ENCODE measurements around the gene GBX2.

GBX2 gene

GRCh38 chr2:236166796-236167296 lies 1.3 kb downstream of the GBX2 start:
- DNase-seq = no peak

- DNase-seq = no peak
Measured at GRCh38 chr2:236165842-236166795, 2.1 kb downstream of the GBX2 start.

- DNase-seq = no peak
Measured at GRCh38 chr2:236164925-236165841, 3.0 kb downstream of the GBX2 start.

GRCh38 chr2:236164201-236164924 lies 3.8 kb downstream of the GBX2 start:
- DNase-seq = no peak

DNA sequence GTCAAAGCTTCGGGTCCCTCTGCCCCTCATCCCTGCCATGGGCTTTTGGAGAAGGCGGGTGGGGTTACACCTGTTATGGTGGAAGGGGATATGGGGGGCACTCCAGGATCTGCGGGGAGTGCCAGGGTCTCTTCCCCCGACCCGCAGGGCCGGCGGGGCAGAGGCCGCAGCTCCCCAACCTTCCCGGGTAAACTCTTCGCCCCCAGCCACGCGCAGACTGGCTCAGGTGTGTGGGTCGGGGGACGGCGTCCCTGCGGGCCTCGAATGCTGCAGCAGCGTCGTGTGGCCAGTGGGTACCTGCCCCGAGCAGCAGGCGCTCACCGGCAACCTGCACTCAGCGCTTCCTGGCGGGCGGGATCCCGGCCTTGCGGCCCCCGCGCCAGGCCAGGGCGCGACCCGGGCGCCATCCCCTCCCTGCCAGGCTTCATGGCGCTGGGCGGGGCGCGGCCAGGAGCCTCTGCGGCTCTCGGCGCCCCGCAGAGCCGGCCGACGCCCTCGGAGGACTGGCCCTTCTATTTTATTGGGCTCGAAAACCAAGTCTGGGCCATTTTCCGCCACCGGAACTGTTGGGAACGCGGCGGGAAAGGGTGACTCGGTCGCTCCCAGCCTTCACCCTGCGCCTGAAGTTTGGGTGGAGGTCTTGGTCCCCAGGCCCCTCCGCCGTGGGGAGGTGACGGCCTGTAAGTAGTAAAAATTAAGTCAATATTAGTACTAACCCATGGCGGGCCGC lies 4.5 kb downstream of the GBX2 start:
- no peak for DNase-seq

- no peak for DNase-seq
Measured at GRCh38 chr2:236162882-236163470, 5.2 kb downstream of the GBX2 start.

GRCh38 chr2:236162031-236162845 lies 5.9 kb downstream of the GBX2 start:
- DNase-seq = no peak

DNA sequence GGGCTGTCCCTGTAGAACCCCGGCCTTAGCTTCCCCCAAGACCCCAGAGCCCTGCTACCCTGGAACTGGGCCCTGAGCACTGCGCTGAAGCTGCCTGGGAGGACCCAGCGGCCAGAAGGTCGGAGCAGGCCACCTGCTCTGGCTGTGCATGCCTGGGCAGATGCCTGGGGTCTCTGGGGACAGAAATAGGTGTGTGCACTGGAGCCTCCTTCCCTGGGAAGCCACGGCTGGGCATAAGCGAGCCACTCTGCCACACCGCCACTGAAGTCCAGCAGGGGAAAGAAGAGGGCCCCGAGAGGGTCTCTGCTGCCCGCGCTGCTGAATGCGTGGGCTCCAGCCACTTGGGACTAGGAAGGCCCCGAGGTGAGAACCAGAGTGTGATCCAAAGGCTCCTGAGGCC lies 6.7 kb downstream of the GBX2 start:
- DNase-seq = no peak

DNA sequence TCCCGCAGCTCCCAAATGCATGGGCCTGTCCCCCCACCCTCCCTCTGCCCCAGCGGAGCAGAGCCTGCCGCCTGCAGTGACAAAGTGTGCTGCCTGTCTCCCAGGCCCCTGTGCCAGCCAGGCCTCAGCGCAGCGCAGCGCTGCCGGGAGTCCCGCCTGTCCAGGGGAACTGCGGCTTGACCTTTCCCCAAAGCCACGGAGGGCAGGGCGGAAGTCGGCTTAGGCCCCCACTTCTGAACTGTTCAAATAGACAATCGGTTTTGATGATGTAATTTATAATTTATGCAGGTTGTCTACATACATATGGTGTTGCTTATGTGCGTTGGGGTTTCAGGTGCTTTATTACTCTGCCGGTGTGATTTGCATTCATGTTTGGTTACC lies 7.1 kb downstream of the GBX2 start:
- no peak for DNase-seq

DNA sequence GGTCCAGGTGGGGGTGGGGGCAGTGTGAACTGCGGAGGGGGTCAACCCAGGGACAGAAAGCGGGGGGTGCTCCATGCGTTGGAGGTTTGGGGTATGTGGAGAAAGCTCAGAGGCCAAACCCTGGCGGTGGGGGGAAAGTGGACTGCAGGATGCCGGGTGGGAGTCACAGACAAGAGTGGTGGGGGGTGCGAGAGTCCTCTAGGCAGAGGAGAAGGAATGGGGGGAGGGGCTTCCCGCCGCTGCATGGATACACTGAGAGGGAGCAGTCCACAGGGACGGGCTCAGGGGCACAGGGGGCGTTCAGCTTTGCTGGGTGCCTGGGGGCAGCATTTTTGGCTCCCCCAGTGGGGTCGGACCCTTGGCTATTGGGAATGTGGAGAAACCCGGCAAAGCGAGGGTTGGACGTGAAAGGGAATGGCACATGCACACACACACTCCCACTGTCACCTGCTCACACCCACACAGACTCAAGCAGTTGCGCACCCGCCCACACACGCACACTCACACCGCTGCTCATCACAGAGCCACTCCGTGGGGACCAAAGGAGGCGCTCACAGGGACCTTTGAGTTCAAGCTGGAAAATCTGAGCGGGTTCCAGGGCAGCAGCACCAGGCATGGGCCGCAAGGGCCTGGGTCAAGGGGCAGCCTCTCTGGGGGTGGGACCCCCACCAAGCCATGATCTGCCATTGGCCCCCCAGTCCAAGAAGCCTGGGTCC lies 7.7 kb downstream of the GBX2 start:
- no peak for DNase-seq

- no peak for DNase-seq
Measured at GRCh38 chr2:236159778-236160170, 8.4 kb downstream of the GBX2 start.

- DNase-seq = no peak
Measured at GRCh38 chr2:236158969-236159777, 9.0 kb downstream of the GBX2 start.

GRCh38 chr2:236157815-236158498 lies 10.2 kb downstream of the GBX2 start:
- DNase-seq = no peak

DNA sequence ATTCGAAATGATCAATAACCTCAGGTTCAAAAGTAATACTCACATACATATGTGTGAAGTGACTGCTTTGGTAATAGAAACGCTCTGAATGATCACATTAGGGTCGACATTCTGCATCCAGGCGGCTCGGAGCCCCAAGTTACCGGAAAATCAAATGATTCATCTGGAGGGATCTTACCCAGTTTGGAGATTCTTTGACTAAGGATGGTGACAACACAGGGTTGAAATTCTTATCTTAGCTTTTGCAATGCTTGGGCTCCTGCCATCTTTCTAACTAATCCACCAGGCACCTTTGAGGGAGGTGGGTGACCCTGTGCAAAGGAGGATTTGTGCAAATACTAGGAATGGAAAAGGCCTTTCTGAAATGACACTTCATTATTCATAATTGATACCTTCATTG lies 10.8 kb downstream of the GBX2 start:
- no peak for DNase-seq

DNA sequence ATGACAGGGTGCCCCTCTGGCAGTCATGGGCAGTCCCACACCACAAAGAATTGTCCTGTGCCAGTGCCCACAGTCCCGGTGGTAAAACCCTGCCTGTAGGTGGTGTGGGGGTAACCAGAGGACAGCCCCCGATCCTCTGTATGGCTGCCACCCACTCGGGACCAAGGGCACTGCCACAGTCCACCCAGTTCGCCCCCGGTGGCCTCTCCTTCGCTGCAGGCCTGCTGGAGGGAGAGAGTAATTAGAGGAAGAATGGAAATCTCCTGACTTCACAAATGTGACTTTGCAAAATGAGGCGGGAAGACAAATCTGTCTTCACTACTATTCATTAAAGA lies 11.4 kb downstream of the GBX2 start:
- DNase-seq = no peak

- DNase-seq = no peak
Measured at GRCh38 chr2:236156095-236156859, 11.9 kb downstream of the GBX2 start.

GRCh38 chr2:236155406-236155805 lies 12.8 kb downstream of the GBX2 start:
- no peak for DNase-seq

- DNase-seq = no peak
Measured at GRCh38 chr2:236146436-236146835, 21.8 kb downstream of the GBX2 start.
